Measurements from ENCODE around the gene METTL16.

GRCh38 chr17:2482218-2482617 lies 29.5 kb downstream of the METTL16 start:
- TF ChIP-seq CTCF (IDR thresholded peaks at IDR 0.05) (no peak), POLR2AphosphoS5 (IDR thresholded peaks at IDR 0.05; ENCODE audit: low read depth, low read length) (no peak), EP300 (IDR thresholded peaks at IDR 0.05; ENCODE audit: borderline replicate concordance in 1 of 2, low read depth in 1 of 2, low read length in 1 of 2) (no peak), ELF1 (IDR thresholded peaks at IDR 0.05) (no peak), MXI1 (IDR thresholded peaks at IDR 0.05; ENCODE audit: low read depth, low read length) (no peak), TEAD4 (IDR thresholded peaks at IDR 0.05; ENCODE audit: borderline replicate concordance, insufficient read depth) (no peak), YY1 (IDR thresholded peaks at IDR 0.05; ENCODE audit: low read depth) (no peak), SIN3A (IDR thresholded peaks at IDR 0.05; ENCODE audit: borderline replicate concordance, low read depth, low read length) (no peak), TCF12 (IDR thresholded peaks at IDR 0.05) (no peak), REST (IDR thresholded peaks at IDR 0.05; ENCODE audit: low read depth, low read length) (no peak)

Data from SK-N-SH (cell line).